PFSK-1 (cell line): ENCODE measurements around the gene DYRK1A.

Source experiments
- FOXP2 ChIP-seq: optimal IDR thresholded peaks from 2 replicates; pipeline ENCODE3; 2011; ENCODE audit warnings: borderline replicate concordance, control low read depth, inconsistent platforms; ENCODE audit not compliant: insufficient read depth; ENCODE audit errors: extremely low read length, extremely low read depth
- POLR2AphosphoS5 ChIP-seq: IDR thresholded peaks from 2 replicates; pipeline ENCODE4 v1.6.1; 2012; ENCODE audit warnings: low read depth, mild to moderate bottlenecking, control low read depth, low read length, moderate library complexity
- SIN3A ChIP-seq: IDR thresholded peaks from 2 replicates; pipeline ENCODE4 v1.6.1; 2012; ENCODE audit warnings: mild to moderate bottlenecking, low read length, moderate library complexity, borderline replicate concordance; ENCODE audit not compliant: insufficient read depth
- TAF1 ChIP-seq: IDR thresholded peaks from 2 replicates; pipeline ENCODE4 v1.6.1; 2012; ENCODE audit warnings: low read length, control low read depth, borderline replicate concordance; ENCODE audit not compliant: insufficient read depth
- TF ChIP-seq, protein P1 (sequence below), 2 experiments: IDR thresholded peaks; 2 replicates each; pipeline versions ENCODE4 v1.6.1 to v1.8.0; 2011 to 2012; ENCODE audit warnings: low read depth in 2 of 2, low read length in 2 of 2, control low read depth in 1 of 2, inconsistent platforms in 1 of 2, mild to moderate bottlenecking in 1 of 2, moderate library complexity in 1 of 2; ENCODE audit not compliant: insufficient read depth in 1 of 2

DYRK1A gene

DNA sequence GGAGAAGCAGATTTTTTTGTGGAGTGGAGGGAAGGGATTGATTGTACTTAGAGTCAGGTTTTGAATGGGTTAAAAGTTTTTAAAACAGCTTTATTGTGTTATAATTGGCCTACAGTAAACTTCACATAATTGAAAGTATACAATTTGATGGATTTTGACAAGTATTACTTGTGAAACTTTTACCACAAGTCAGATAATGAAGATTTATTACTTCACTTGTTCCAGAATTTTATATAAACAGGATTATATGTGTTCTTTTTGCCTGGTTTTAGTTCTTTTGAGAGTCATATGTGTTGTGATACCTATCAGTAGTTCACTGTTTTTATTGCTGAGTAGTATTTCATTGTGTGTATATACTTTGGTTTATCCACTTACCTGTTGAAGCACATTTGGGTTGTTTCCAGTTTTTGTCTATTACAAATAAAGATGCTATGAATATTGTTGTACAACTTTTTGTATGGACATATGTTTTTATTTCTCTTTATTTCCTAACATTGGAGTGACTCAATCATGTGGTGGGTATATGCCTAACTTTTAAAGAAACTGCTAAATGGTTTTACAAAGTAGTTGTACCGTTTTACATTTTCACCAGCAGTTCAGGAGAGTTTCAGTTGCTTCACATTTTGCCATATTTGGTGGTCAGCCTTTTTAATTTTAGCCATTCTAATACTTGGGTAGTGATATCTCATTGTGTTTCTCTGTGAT lies 71.0 kb downstream of the DYRK1A start:
- TF ChIP-seq, protein P1, sequence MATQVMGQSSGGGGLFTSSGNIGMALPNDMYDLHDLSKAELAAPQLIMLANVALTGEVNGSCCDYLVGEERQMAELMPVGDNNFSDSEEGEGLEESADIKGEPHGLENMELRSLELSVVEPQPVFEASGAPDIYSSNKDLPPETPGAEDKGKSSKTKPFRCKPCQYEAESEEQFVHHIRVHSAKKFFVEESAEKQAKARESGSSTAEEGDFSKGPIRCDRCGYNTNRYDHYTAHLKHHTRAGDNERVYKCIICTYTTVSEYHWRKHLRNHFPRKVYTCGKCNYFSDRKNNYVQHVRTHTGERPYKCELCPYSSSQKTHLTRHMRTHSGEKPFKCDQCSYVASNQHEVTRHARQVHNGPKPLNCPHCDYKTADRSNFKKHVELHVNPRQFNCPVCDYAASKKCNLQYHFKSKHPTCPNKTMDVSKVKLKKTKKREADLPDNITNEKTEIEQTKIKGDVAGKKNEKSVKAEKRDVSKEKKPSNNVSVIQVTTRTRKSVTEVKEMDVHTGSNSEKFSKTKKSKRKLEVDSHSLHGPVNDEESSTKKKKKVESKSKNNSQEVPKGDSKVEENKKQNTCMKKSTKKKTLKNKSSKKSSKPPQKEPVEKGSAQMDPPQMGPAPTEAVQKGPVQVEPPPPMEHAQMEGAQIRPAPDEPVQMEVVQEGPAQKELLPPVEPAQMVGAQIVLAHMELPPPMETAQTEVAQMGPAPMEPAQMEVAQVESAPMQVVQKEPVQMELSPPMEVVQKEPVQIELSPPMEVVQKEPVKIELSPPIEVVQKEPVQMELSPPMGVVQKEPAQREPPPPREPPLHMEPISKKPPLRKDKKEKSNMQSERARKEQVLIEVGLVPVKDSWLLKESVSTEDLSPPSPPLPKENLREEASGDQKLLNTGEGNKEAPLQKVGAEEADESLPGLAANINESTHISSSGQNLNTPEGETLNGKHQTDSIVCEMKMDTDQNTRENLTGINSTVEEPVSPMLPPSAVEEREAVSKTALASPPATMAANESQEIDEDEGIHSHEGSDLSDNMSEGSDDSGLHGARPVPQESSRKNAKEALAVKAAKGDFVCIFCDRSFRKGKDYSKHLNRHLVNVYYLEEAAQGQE (IDR thresholded peaks at IDR 0.05; ENCODE audit: insufficient read depth in 1 of 2, low read depth in 2 of 2, low read length in 2 of 2) = no peak
- TF ChIP-seq FOXP2 (no peak), POLR2AphosphoS5 (no peak), TAF1 (no peak), SIN3A (no peak)

DNA sequence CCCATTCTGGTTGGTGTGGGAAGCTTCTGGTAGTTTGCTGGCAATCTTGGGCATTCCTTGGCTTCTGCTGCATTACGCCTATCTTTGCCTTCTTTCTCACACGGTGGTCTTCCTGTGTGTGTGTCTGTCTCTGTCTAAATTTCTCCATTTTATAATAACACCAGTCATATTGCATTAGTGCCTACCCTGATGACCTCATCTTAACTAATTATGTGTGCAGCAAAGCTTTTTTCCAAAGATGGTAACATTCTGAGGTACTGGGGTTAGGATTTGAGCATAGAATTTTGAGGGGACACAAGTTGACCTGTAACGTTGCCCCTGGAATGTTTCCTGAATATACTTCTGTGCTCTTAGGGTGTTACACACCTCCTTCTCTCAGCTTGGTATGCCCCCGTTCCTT lies 77.1 kb downstream of the DYRK1A start:
- TF ChIP-seq POLR2AphosphoS5 = no peak
- TF ChIP-seq, protein P1 (IDR thresholded peaks at IDR 0.05; ENCODE audit: insufficient read depth in 1 of 2, low read depth in 2 of 2, low read length in 2 of 2) = no peak
- no peak for TF ChIP-seq TAF1
- TF ChIP-seq FOXP2 = no peak
- no peak for TF ChIP-seq SIN3A

DNA sequence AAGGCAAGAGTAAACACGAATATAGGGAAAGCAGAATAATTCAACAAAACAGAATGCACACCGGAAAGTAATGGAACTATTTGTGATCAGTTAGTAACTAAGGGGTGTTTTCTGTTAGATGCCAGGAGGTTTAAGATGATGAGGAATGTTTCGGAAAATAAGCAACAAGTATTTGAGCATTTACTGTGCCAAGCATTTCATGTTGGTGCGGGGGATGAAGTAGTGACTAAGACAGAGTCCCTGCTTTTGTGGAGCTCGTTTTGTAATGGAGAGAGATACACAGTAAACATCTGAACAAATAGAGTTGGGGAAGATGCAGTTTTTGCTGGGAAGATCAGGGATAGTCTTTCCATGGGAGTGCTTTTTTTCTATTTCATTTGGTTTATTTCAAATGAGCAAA lies 78.7 kb downstream of the DYRK1A start:
- TF ChIP-seq, protein P1 (IDR thresholded peaks at IDR 0.05; ENCODE audit: insufficient read depth in 1 of 2, low read depth in 2 of 2, low read length in 2 of 2) = no peak
- no peak for TF ChIP-seq SIN3A

DNA sequence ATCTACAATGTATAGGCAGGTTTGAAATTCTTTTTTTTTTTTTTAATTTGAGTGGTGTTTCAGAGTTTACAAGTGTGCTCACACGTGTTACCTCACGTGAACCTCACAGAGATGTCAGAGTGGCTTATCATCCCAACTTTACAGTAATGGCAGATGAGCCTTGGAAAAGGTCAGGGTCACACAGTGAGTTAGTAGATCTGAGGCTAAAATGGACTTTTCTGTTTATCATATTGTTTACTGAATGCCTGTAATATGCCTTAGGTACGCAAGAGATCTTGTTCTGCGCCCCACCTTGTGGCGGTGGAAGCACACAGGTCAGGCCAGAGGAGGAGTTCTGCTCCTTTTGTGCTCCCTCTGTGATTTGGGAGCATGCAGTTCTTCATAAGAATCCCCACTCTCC lies 80.0 kb downstream of the DYRK1A start:
- no peak for TF ChIP-seq SIN3A
- TF ChIP-seq, protein P1 (IDR thresholded peaks at IDR 0.05; ENCODE audit: insufficient read depth in 1 of 2, low read depth in 2 of 2, low read length in 2 of 2) = no peak
- TF ChIP-seq FOXP2 = no peak
- TF ChIP-seq TAF1 = no peak
- TF ChIP-seq POLR2AphosphoS5 = no peak
